EH (cell line): ENCODE measurements around the gene FIZ1.

ENCODE experiments used
- DNase-seq: peaks from one replicate; pipeline ENCODE4 v3.0.0-alpha.2; 2015; ENCODE audit warnings: low read depth

Gene FIZ1, protein sequence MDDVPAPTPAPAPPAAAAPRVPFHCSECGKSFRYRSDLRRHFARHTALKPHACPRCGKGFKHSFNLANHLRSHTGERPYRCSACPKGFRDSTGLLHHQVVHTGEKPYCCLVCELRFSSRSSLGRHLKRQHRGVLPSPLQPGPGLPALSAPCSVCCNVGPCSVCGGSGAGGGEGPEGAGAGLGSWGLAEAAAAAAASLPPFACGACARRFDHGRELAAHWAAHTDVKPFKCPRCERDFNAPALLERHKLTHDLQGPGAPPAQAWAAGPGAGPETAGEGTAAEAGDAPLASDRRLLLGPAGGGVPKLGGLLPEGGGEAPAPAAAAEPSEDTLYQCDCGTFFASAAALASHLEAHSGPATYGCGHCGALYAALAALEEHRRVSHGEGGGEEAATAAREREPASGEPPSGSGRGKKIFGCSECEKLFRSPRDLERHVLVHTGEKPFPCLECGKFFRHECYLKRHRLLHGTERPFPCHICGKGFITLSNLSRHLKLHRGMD

DNA sequence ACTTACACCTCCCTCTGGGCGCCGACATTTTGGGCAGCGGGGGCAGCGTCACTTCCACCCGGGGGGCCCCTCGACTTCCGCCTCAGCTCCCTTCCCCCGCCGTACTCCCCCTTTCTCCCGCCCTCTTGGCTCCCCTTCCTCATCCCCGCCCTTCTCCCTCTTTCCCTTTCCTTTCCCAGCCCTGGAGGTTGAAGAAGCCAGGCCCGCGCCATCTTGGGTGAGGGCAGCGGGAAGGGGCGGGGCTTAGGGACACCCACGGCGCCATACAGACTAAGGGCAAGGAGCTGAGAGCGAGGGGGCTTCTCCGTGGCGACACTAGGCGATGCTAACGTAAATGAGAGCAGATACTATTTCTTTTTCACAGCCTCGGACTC lies at the start of gene FIZ1:
FIZ1 (minus strand) TSS at position 50 of the 374 bp plus-strand sequence. CDS start 1,652 bp downstream, outside the sequence.
- DNase-seq: peak; percentile 99

DNA sequence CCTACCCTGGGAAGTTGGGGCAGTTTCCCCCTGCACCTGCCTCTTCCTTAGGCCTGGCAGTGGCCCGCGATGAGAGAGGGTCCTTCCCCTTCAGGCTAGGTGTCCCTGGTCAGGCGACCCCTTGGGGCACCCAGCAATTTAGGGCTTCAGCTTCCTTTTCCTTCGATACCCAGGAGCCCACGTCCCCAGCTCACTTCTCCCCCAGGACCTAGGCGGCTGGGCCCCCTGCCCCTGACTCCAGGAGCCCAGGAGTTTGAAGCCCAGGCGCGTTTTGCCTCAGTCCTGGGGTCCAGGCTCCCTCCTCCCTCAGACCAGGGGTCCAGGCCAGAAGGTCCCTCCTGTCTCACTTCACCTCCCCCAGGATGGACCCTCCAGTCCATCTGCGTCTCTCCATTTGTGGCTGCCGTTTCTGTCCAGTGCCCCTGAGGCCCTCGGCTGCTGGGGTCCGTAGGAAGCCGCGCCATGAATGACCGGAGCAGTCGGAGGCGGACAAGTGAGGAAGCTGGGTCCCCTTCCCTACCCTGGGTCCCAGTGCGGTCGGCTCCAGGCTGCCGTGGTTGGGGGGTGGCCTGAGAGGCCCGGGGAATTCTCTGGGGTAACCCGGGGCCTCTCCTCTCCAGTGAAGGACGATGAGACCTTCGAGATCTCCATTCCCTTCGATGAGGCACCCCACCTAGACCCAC lies 49.4 kb upstream of the FIZ1 start:
- no peak for DNase-seq

DNA sequence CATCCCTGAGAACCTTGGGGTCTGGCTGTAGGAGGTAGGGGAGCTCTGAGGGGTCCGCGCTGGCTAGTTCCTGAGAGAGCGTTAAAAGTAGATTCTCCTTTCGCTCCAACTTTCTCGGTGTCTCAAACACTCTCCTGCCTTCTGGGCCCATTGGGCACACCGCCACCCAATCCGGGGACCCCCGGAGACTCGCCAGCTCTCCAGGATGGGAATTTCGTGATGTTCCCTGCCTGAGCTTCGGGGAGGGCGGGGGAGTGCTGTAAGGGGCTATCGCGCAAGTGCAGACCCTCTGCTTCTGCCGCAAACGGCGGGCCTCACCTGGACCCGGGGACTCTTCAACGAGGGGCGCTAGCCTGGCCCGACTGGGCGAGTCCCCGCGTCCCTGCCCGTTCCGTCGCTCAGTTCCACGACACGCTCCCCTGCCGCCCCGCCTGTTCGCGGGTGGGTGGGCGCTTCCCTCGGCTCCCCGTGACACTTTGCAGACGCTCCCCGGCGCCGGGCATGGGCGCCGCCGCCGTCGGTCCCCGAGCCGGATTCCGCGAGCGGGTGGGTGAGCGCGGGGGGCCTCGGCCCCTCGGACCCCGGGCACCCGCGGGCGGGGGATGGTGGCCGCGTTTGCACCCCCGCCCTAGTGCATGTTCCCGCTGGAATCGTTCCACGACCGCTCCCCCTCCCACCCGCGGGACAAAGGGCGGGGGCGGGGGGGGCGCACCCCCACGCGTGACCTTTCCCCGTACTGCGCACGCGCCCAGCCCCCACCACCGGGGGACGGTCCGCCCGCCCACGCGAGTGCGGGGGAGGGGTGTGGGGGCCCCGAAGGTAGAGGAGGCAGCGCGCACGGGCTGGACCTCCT lies 48.6 kb upstream of the FIZ1 start, which contains the start of gene CCDC106:
CCDC106 (plus strand) TSS at position 481 of the 853 bp plus-strand sequence. CDS start 835 bp downstream, outside the sequence.
- peak; percentile 65 for DNase-seq

DNA sequence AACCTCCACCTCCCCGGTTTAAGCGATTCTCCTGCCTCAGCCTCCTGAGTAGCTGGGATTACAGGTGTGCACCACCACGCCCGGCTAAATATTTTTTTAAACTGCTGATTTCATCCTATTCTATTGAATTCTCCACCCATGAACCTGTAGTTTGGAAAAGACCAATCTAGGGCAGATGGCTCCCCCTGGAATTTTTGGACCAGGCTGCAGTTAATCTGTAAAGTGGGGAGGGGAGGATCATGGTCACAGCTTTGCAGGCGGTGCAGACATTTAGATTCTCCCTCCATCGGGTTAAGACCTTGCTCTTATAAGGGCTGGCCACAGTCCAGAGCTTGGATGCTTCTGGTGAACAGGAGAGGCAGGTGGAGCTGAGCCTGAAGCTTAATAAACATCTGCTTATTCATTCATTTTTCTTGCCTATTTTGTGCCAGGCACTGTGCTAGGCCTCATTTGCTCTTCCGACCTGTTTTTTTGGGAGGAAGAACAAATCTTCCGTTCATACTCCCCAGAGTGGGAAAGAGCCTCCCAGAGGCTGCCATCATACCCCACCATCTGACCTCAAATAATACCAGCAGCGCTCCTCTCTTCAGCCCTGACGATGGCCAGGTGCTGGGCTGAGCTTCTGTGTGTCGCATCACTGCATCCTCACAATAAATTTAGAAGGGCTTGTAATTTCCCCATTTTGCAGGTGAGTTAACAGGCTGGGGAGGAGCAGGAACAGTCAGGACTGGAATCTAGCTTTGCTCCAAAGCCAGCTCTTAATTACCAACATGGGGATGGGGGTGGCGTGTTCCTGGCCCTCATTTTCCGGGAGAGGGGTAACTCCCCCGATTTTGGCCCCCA lies 47.8 kb upstream of the FIZ1 start:
- no peak for DNase-seq

DNA sequence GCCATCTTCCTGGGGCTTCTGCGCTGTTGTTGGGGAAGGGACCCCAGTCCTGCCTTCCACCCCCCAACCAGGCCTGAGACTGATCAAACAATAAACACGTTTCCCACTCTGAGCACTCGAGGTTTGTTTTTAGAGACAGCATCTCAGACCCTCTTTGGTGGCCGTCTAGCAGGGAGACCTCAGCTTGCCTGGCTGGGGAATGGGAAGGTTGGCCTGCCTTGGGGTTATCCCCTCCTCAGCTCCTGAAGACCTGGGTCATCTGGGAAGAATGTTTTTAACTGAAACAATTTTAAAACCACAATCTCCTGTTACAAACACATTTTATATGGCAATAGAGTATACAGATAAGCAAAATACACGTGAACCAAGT lies 46.2 kb upstream of the FIZ1 start:
- DNase-seq: no peak

DNA sequence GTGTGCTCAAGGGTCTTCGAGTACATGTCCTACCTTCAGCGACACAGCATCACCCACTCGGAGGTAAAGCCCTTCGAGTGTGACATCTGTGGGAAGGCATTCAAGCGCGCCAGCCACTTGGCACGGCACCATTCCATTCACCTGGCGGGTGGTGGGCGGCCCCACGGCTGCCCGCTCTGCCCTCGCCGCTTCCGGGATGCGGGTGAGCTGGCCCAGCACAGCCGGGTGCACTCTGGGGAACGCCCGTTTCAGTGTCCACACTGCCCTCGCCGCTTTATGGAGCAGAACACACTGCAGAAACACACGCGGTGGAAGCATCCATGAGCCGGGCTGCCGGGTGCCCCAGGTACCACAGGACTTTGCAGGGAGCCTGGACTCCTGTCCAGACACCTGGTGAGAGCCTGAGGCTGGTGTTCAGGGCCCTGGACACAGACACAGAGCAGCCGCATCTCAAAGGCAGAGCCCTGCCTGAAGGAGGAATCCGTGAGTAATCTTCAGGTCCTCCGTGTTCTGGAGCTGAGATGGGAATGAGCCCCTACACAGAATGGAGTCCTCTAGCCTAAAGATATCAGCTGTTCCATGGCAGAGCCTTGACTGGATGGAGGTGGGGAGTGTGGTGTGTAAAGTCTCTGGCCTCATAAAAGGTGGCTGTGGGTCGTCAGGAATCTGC lies 45.7 kb upstream of the FIZ1 start:
- DNase-seq: no peak

DNA sequence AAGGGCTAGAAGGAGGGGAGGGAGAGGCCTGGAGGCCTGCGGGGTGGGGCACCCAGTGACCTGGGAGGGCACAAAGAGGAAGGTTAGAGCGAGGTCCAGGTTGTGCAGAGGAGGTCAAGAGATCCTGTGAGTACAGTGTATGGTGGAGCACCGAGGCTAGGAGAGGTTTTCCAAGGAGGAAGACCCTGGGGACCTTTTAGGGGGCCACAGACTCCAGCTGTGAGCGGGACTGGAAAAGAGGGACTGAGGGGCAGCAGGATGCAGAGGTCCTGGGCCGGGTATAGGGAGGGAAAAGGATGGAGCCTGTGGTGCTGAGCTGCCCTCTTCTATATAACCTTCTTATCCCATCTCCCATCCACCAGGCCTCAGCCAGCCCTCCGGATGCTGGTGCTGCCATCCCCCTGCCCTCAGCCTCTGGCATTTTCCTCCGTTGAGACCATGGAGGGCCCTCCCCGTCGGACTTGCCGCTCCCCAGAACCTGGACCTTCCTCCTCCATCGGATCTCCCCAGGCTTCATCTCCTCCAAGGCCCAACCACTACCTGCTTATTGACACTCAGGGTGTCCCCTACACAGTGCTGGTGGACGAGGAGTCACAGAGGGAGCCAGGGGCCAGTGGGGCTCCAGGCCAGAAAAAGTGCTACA lies 45.0 kb upstream of the FIZ1 start:
- DNase-seq: no peak

DNA sequence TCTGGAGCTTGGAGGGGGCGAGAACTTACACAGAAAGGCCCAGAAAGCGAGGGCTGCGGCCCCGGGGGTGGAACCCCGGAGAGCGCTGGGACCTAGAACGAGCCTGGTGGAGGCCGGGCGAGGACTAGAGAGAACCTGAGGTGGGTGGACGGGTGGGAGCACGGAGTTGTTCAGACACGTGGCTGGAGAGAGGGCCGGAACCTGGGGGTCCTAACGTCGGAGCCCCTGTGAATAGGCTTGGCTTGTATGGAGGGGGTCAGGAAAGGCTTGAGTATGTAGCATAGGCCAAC lies 44.5 kb upstream of the FIZ1 start:
- DNase-seq: no peak

DNA sequence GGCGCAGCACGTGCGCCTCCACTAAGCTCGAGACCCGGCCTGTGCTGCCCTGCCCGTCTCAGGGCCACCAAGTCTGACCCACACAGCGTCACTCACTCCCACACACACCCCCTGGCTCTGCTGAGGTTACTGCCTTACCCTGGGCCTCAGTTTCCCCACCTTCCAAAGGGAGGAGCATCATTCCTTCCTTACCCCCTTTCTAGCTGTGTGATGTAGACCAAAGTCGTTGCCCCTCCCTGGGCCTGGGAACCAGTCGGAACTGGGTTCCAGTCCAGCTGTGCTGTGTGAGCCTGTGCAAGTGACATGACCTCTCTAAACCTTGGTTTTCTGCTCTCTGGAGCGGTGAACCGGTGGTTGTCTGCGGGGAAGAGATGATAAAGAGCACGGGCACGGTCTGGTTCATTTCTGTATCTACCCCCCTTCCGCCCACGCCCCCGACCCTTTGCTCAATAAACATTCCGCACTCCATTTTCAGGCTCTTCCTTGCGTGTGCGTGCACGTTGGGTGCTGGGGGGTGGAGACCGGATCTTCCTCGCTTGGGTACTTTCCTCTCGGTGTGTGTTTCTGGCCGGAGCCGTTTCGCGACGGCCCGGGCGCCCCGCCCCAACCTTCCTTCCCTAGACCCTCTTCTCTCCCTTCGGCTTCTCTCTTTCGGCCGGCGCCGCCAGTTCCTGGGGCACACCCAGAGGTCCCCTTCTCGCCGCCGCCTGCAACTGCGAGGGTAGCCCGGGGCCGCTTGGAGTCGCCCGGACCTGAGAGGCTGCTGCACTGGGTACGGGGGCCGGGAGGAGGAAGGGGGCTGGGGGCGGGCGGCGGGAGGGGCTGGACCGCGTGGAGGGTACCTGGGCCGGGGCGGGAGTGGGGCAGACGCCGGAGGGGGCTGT lies 43.9 kb upstream of the FIZ1 start, which contains the start of gene ZNF581:
ZNF581 (plus strand) TSS at position 647 of the 884 bp plus-strand sequence. CDS start 923 bp downstream, outside the sequence.
- peak; percentile 76 for DNase-seq

DNA sequence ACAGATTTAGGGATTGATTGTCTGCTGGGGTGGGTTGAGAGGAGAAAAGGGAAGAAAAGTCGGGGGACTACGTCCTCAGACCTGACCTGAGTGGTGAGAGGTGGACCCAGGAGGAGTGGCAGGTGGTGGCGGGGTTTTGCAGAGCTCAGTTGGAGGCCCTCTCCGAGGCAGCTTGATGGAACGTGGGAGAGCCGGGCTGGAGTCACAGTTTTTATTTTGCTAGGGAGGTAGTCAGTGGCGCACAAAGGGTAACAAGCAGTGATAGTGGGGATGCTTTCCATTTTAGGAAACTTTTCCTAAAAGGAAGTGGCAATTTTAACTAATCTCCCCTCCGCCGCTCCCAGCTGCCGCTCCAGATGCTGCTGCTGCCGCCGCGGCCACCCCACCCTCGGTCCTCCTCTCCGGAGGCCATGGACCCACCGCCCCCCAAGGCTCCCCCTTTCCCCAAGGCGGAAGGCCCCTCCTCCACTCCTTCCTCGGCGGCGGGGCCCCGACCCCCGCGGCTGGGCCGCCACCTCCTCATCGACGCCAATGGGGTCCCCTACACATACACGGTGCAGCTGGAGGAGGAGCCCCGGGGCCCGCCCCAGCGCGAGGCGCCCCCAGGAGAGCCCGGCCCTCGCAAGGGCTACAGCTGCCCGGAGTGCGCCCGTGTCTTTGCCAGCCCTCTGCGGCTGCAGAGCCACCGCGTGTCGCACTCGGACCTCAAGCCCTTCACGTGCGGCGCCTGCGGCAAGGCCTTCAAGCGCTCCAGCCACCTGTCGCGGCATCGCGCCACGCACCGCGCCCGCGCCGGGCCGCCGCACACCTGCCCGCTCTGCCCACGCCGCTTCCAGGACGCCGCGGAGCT lies 43.1 kb upstream of the FIZ1 start:
- peak; percentile 39 for DNase-seq

DNA sequence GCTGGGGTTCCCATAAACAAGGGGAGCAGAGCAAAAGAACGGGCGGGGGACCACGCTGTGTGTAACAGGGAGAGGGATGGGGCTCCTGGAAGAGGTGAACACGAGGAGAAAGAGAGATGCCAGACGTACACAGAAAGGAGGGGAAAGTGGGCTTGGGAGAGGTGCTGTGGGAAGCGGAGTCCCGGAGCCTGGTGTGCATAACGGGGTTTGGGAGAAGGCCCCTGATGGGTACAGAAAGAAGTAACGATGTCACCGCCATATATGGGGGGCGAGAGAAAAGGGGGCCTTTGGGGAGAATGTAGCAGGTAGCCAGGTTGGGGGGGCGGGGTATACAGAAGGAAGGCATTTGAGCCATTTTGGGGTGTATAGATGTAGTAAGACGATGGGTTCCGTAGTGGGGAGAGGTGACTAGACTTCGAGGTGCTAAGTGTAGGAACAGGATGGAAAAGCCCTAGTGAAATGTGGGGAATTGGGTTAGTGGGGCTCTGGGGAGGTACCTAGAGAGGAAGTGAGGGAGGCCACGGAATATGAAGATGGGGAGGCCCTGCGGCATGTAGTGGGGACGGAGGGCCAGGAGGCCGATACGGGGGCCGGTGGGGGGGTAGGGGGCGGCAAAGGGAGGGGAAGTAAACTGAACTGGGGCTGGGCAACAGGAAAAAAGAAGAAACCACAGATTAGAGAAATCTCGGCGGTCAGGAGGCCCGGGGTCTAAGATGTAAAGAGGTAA lies 42.3 kb upstream of the FIZ1 start:
- DNase-seq: peak; percentile 39

DNA sequence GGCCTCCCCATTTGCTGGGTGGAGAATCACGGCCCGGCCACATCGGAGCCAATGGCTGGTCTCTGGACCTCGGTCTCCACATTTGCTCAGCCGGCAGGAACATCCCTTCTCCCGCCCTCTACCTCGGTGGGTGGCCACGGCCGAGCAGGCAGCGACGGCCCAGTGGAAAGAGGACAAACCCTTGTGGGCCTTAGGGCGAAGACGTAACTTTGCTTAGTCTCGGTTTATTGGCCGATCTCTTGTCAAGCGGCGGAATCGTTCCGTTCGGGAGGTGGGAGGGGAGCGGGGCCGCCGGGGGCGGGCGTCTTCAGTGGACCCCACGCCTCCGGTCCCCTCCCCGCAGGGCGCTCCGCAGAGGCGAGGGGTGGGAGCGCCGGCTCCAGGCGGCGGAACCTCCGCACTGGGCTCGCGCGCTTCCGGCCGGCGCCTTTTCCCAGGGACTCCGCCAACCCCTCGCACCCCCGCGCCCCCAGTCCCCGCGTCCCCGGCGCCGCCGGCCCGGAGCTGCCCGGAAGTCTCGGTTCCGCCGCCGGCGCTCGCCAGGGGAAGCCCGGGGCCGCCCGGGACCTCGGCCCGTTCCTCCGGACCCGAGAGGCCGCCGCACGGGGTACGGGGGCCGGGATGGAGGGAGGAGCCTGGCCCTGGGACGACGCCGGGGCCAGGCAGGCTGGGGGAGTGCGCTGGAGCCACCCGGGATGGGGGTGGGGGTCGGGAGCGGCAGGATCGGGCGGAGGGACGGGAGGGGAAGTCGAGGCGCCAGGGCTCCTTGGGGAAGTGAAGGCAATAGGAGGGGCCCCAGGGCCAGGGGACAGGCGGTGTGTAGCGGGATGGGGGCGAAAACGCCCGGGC lies 41.5 kb upstream of the FIZ1 start, which contains the start of gene ZNF580:
ZNF580 (plus strand) TSS at position 426 of the 849 bp plus-strand sequence. CDS start 1,507 bp downstream, outside the sequence.
- DNase-seq: peak; percentile 81

DNA sequence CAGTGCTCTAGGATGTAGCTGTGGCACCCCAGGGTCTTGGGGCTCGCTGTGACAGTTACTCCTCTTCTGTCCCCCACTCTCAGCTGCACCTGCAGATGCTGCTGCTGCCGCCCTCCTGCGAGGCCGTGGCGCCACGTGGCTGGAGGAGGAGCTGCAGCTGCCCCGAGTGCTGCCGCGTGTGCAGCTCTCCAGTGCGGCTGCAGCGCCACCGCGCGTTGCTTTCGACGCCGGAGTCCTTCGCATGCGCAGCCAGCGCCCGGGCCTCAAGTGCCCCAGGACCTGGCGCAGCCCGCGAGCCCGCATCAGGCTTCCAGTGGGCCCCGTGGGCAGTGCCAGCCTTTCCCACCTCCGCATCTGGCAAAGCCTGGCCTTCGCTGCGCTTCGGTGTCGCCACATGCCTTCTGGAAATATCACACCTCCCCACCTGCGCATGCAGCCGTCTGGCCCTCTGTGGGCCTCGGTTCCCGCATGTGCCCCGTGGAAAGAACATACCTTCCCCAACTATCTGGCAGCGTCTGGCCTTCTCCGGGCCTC lies 40.8 kb upstream of the FIZ1 start:
- peak; percentile 52 for DNase-seq

DNA sequence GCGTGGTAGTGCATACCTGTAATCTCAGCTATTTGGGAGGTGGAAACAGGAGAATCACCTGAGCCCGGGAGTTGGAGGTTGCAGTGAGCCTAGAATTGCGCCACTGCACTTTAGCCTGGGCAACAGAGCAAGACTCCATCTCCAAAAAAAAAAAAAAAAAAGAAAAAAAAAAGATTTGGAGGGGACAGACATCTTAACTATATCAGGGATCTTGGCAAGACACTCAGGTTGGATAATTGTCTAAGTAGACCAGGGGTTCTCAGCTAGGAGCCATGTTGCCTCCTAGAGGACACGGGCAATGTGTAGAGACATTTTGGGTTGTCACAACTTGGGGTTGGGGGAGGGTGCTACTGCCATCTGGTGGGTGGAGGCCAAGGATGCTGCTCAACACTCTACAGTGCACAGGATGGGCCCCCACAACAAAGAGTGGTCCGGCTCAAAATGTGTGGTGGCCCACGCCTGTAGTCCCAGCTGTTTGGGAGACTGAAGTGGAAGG lies 39.6 kb upstream of the FIZ1 start:
- peak; percentile 43 for DNase-seq

DNA sequence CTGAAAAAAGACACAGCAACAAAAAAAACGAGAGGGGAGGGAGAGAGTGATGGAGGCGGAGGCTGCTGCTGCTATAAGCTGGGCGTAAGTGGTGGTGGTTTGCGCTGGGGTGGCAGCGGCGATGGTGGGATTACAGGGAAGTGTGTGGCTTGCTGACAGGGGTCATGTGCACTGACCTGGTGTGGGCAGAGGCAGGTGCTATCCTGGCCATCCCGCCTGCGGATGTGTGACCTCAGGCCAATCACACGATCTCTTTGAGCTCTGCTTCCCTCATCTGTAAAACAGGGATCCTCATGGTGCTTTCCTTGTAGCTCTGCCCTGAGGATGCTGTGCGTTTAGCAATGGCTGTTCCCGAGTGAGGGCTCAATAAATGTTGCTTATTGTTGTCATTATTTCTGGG lies 38.2 kb upstream of the FIZ1 start:
- DNase-seq: no peak

DNA sequence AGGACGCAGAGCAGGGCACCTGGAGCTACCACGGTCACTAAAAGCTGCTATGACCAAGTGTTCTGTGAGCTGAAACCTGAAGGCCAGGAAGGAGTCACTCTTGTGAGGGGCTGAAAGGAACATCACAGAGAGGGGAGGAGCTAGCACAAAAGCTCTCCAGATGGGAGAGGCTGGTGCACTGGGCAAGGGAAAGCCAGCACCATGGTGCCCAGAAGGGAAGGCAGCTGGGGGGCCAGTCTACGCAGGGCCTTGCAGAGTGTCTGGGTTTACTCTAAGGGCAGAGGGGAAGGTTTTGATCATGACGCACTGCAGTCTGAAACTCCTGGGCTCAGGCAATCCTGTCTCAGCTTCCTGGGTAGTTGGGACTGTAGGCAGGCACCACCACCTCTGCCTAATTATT lies 37.4 kb upstream of the FIZ1 start:
- no peak for DNase-seq
